IMR-90 (cell line): ENCODE measurements around the gene ZNF384. TPM values are rescaled to one million over a fixed set of nuclear protein-coding genes. Genes with fewer than 3 reads are reported as not detected.

ENCODE experiments used
- ATAC-seq: fragments of 200-7000 bp; cut with Tn5 transposase; 2 replicates; pipeline ENCODE4 v1.9.1; 2020; ENCODE audit warnings: low read depth, mild to moderate bottlenecking, moderate library complexity
- BruUV-seq: library from RNA; stranded (reverse); fragments of 400-500 nt; replicated peaks from 2 replicates; lab custom pipeline; 2021; lab: Mats Ljungman, UMichigan
- CTCF ChIA-PET: fragments of 300-600 bp; formaldehyde crosslinking; extraction: SDS; loops from one replicate; lab custom pipeline; 2021; ENCODE audit warnings: antibody characterized with exemption; lab: Yijun Ruan, JAX
- POLR2A ChIA-PET: fragments of 300-600 bp; sonication (Branson Sonifier 250); formaldehyde crosslinking; loops from one replicate; lab custom pipeline; 2022; ENCODE audit warnings: antibody characterized with exemption; ENCODE audit not compliant: unreplicated experiment; lab: Charles Lee
- DNase-seq: peaks from one replicate; pipeline ENCODE4 v3.0.0; 2013
- H2AFZ ChIP-seq: replicated peaks from 2 replicates; pipeline ENCODE3; 2013; ENCODE audit warnings: low read length, mild to moderate bottlenecking; ENCODE audit not compliant: poor library complexity
- H2AK5ac ChIP-seq: 2 replicates; pipeline ENCODE4 v1.6.1; 2013; ENCODE audit warnings: low read depth, low read length, inconsistent platforms
- H2AK9ac ChIP-seq: replicated peaks from 2 replicates; pipeline ENCODE3; 2013; ENCODE audit warnings: mild to moderate bottlenecking, low read depth, low read length, moderate library complexity; ENCODE audit not compliant: poor library complexity
- H2BK120ac ChIP-seq: 2 replicates; pipeline ENCODE4 v1.6.1; 2013; ENCODE audit warnings: low read depth, low read length, inconsistent platforms
- H2BK15ac ChIP-seq: 3 replicates; pipeline ENCODE4 v1.6.1; 2013; ENCODE audit warnings: low read depth, low read length, inconsistent platforms
- H2BK20ac ChIP-seq: 2 replicates; pipeline ENCODE4 v1.6.1; 2013; ENCODE audit warnings: low read depth, mild to moderate bottlenecking, inconsistent platforms, low read length, moderate library complexity
- H2BK5ac ChIP-seq: 2 replicates; pipeline ENCODE4 v1.6.1; 2013; ENCODE audit warnings: mild to moderate bottlenecking, low read depth, low read length, inconsistent platforms; ENCODE audit not compliant: poor library complexity, severe bottlenecking
- H3K14ac ChIP-seq: replicated peaks from 2 replicates; pipeline ENCODE4 v1.6.1; 2013; ENCODE audit warnings: low read depth, low read length, inconsistent platforms
- H3K18ac ChIP-seq: 2 replicates; pipeline ENCODE4 v1.6.1; 2013; ENCODE audit warnings: low read depth, low read length, control low read depth
- H3K23ac ChIP-seq: 2 replicates; pipeline ENCODE4 v1.6.1; 2013; ENCODE audit warnings: low read depth, low read length, inconsistent platforms
- H3K27ac ChIP-seq: 2 replicates; pipeline ENCODE4 v1.5.1; 2013; ENCODE audit warnings: mild to moderate bottlenecking, control low read depth, low read length; ENCODE audit not compliant: insufficient read depth
- H3K27me3 ChIP-seq: 2 replicates; pipeline ENCODE4 v1.6.1; 2013; ENCODE audit warnings: low read length; ENCODE audit not compliant: control insufficient read depth, insufficient read depth
- H3K36me3 ChIP-seq: 2 replicates; pipeline ENCODE4 v1.6.1; 2013; ENCODE audit warnings: low read length, mixed read lengths; ENCODE audit not compliant: control insufficient read depth, insufficient read depth
- H3K4ac ChIP-seq: 2 replicates; pipeline ENCODE4 v1.6.1; 2013; ENCODE audit warnings: low read depth, low read length, inconsistent platforms
- H3K4me1 ChIP-seq: 2 replicates; pipeline ENCODE4 v1.6.1; 2013; ENCODE audit warnings: low read length, mixed read lengths; ENCODE audit not compliant: control insufficient read depth, insufficient read depth
- H3K4me2 ChIP-seq: 2 replicates; pipeline ENCODE4 v1.6.1; 2013; ENCODE audit warnings: low read depth, mild to moderate bottlenecking, control low read depth, low read length, moderate library complexity
- H3K4me3 ChIP-seq: 2 replicates; pipeline ENCODE4 v1.5.1; 2013; ENCODE audit warnings: low read depth, mild to moderate bottlenecking, control low read depth, low read length, moderate library complexity; ENCODE audit not compliant: insufficient read depth
- H3K56ac ChIP-seq: 2 replicates; pipeline ENCODE4 v1.6.1; 2013; ENCODE audit warnings: low read length, inconsistent platforms; ENCODE audit not compliant: insufficient read depth; ENCODE audit errors: extremely low read depth
- H3K79me1 ChIP-seq, 2 experiments: 2 replicates each; pipeline ENCODE4 v1.6.1; 2013; ENCODE audit warnings: low read length in 2 of 2, inconsistent platforms in 1 of 2, low read depth in 1 of 2
- H3K9ac ChIP-seq: 2 replicates; pipeline ENCODE4 v1.6.1; 2013; ENCODE audit warnings: low read depth, low read length, control low read depth
- H3K9me1 ChIP-seq: 2 replicates; pipeline ENCODE4 v1.6.1; 2013; ENCODE audit warnings: low read length, inconsistent platforms; ENCODE audit not compliant: insufficient read depth
- H3K9me3 ChIP-seq: 2 replicates; pipeline ENCODE4 v1.6.1; 2013; ENCODE audit warnings: low read length; ENCODE audit not compliant: control insufficient read depth, insufficient read depth
- H4K20me1 ChIP-seq: 2 replicates; pipeline ENCODE4 v1.6.1; 2013; ENCODE audit warnings: low read length, inconsistent platforms; ENCODE audit not compliant: insufficient read depth
- H4K5ac ChIP-seq: 2 replicates; pipeline ENCODE4 v1.6.1; 2013; ENCODE audit warnings: mild to moderate bottlenecking, low read depth, low read length, control low read depth
- H4K8ac ChIP-seq, 2 experiments: 2 replicates each; pipeline ENCODE4 v1.6.1; 2013; ENCODE audit warnings: low read depth in 2 of 2, low read length in 2 of 2, control low read depth in 1 of 2, inconsistent platforms in 1 of 2
- H4K91ac ChIP-seq: 2 replicates; pipeline ENCODE4 v1.6.1; 2013; ENCODE audit warnings: low read depth, low read length, inconsistent platforms; ENCODE audit not compliant: insufficient read depth
- BHLHE40 ChIP-seq: fragments of 150-350 bp; IDR thresholded peaks from 2 replicates; pipeline ENCODE4 v1.6.1; 2016; ENCODE audit warnings: mild to moderate bottlenecking, low read depth, low read length
- CEBPB ChIP-seq: IDR thresholded peaks from 2 replicates; pipeline ENCODE4 v1.6.1; 2012; ENCODE audit warnings: low read depth, low read length, improper control_type of control experiment
- CHD1 ChIP-seq: IDR thresholded peaks from 2 replicates; pipeline ENCODE4 v1.6.1; 2012; ENCODE audit warnings: low read depth, low read length, improper control_type of control experiment
- CTCF ChIP-seq: conservative IDR thresholded peaks from 2 replicates; pipeline ENCODE4 v1.5.1; 2012; ENCODE audit warnings: mild to moderate bottlenecking, low read depth, low read length, improper control_type of control experiment
- FOS ChIP-seq: fragments of 150-350 bp; IDR thresholded peaks from 2 replicates; pipeline ENCODE4 v1.6.1; 2016; ENCODE audit warnings: low read depth, low read length
- MAFK ChIP-seq: IDR thresholded peaks from 2 replicates; pipeline ENCODE4 v1.6.1; 2012; ENCODE audit warnings: low read depth, low read length, improper control_type of control experiment
- MAZ ChIP-seq: IDR thresholded peaks from 2 replicates; pipeline ENCODE4 v1.6.1; 2012; ENCODE audit warnings: low read depth, mild to moderate bottlenecking, low read length, improper control_type of control experiment, moderate library complexity, borderline replicate concordance
- NFE2L2 ChIP-seq: fragments of 150-350 bp; IDR thresholded peaks from 2 replicates; pipeline ENCODE4 v1.6.1; 2016; ENCODE audit warnings: low read depth, mild to moderate bottlenecking, low read length
- POLR2A ChIP-seq: IDR thresholded peaks from 2 replicates; pipeline ENCODE4 v1.6.1; 2012; ENCODE audit warnings: mild to moderate bottlenecking, low read depth, low read length
- RAD21 ChIP-seq: IDR thresholded peaks from 2 replicates; pipeline ENCODE4 v1.6.1; 2012; ENCODE audit warnings: low read length, improper control_type of control experiment
- RCOR1 ChIP-seq: IDR thresholded peaks from 2 replicates; pipeline ENCODE4 v1.6.1; 2012; ENCODE audit warnings: mild to moderate bottlenecking, low read length, improper control_type of control experiment; ENCODE audit not compliant: insufficient replicate concordance
- RFX5 ChIP-seq: IDR thresholded peaks from 2 replicates; pipeline ENCODE4 v1.8.0; 2012; ENCODE audit warnings: low read depth, mild to moderate bottlenecking, low read length, moderate library complexity
- SMC3 ChIP-seq: fragments of 150-350 bp; IDR thresholded peaks from 2 replicates; pipeline ENCODE4 v1.6.1; 2016; ENCODE audit warnings: low read depth, mild to moderate bottlenecking, antibody characterized with exemption, low read length, moderate library complexity
- USF2 ChIP-seq: fragments of 150-350 bp; IDR thresholded peaks from 2 replicates; pipeline ENCODE4 v1.6.1; 2017; ENCODE audit warnings: mild to moderate bottlenecking, antibody characterized with exemption, low read length, low read depth
- WGBS, 2 experiments: methylation state at CpG; one replicate each; pipeline versions ENCODE4 v1.1.5 to v1.1.7; 2013; ENCODE audit warnings: missing lambda C conversion rate in 2 of 2; ENCODE audit not compliant: insufficient read length in 1 of 2; ENCODE audit errors: extremely low coverage in 2 of 2; 5-methylcytosine and 5-hydroxymethylcytosine counted together
- dilution Hi-C: fragments of 300-500 bp; cut with HindIII; formaldehyde crosslinking; loops from one replicate; pipeline ENCODE4 v1.14.3; 2018; ENCODE audit warnings: low sequenced_read_pairs; ENCODE audit not compliant: unreplicated experiment
- in situ Hi-C: fragments of 300-500 bp; cut with MboI; formaldehyde crosslinking; loops from 3 replicates; pipeline ENCODE4 v1.14.3; 2019; ENCODE audit warnings: low sequenced_read_pairs, inconsistent platforms, mixed read lengths
- intact Hi-C: fragments of 100-400 bp; cut with micrococcal nuclease; formaldehyde crosslinking; loops from 2 replicates; pipeline ENCODE4 v1.10.0; 2022
- polyA plus RNA-seq, 3 experiments: library from polyadenylated mRNA; depleted of rRNA; stranded (reverse); fragments of >200 nt; gene quantifications; 2 replicates each; pipeline ENCODE4 v1.2.3, GENCODE V29; 2012; ENCODE audit warnings: low replicate concordance in 1 of 3
- total RNA-seq: library from RNA; depleted of rRNA; stranded (reverse); fragments of >200 nt; gene quantifications from 2 replicates; pipeline ENCODE4 v1.2.3, GENCODE V29; 2012
- TF ChIP-seq, protein P1 (sequence below): fragments of 150-350 bp; IDR thresholded peaks from 2 replicates; pipeline ENCODE4 v1.6.1; 2016; ENCODE audit warnings: low read depth, mild to moderate bottlenecking, low read length, moderate library complexity, borderline replicate concordance

ZNF384 gene
- total and polyA plus RNA-seq, 2 of the 4 experiments (the other 2 are of a cell fraction): 16.3 to 55.6 TPM

GRCh38 chr12:6646276-6647082 lies 42.7 kb downstream of the ZNF384 start:
- no peak overlapping the region for H3K9ac ChIP-seq
- H3K14ac ChIP-seq: no peak overlapping the region
- no peak for ATAC-seq
- H3K36me3 ChIP-seq: peaks cover 24% of the 10 kb centered on the region
- no peak overlapping the region for H3K18ac ChIP-seq
- no peak overlapping the region for H4K91ac ChIP-seq
- H3K9me1 ChIP-seq: no peaks in the 10 kb centered on the region
- DNase-seq: no peak
- no peak overlapping the region for H3K23ac ChIP-seq
- H3K9me3 ChIP-seq: peaks cover 19% of the 10 kb centered on the region
- peaks cover 2% of the 10 kb centered on the region; the same call in 1 of the 2 replicates for H3K27me3 ChIP-seq
- H3K4me3 ChIP-seq: no peak overlapping the region
- no peak overlapping the region for H2BK120ac ChIP-seq
- peak overlapping the region; percentile 88 for H2AFZ ChIP-seq
- H3K4me2 ChIP-seq: no peak overlapping the region
- no peak overlapping the region for H3K56ac ChIP-seq
- no peaks in the 10 kb centered on the region for H3K79me1 ChIP-seq
- no TSS peak for BruUV-seq
- ChIA-PET CTCF (no interaction called here), POLR2A (no interaction called here)
- no peak overlapping the region for H2BK5ac ChIP-seq
- peak overlapping the region; percentile 78 for H2AK9ac ChIP-seq
- WGBS, 2 experiments: 66% methylated on average over 14 of the region's 28 CpGs; no CpG with 5 or more reads in 1 of the 2 experiments
- H3K27ac ChIP-seq: no peak overlapping the region
- H4K8ac ChIP-seq: peak overlapping the region in 1 of 2 experiments; percentile 36; a peak in 1 of 4 replicates
- intact Hi-C loops (no loop called here), in situ Hi-C loops (no loop called here), dilution Hi-C loops (no loop called here)
- no peak overlapping the region for H2BK15ac ChIP-seq
- H4K5ac ChIP-seq: no peak overlapping the region
- no peaks in the 10 kb centered on the region for H3K4me1 ChIP-seq
- no peaks in the 10 kb centered on the region for H4K20me1 ChIP-seq
- H3K4ac ChIP-seq: no peak overlapping the region
- no peak overlapping the region for H2BK20ac ChIP-seq
- H2AK5ac ChIP-seq: peak overlapping the region; percentile 8; the same call in 1 of the 2 replicates
- TF ChIP-seq RFX5: no peak
- no peak for TF ChIP-seq MAFK
- no peak for TF ChIP-seq FOS
- TF ChIP-seq SMC3: no peak
- no peak for TF ChIP-seq BHLHE40
- no peak for TF ChIP-seq CHD1
- TF ChIP-seq CTCF: no peak
- TF ChIP-seq NFE2L2: no peak
- no peak for TF ChIP-seq POLR2A
- TF ChIP-seq MAZ: no peak
- TF ChIP-seq RAD21: no peak
- TF ChIP-seq USF2: no peak
- TF ChIP-seq CEBPB: no peak
- TF ChIP-seq RCOR1: no peak
- TF ChIP-seq, protein P1, sequence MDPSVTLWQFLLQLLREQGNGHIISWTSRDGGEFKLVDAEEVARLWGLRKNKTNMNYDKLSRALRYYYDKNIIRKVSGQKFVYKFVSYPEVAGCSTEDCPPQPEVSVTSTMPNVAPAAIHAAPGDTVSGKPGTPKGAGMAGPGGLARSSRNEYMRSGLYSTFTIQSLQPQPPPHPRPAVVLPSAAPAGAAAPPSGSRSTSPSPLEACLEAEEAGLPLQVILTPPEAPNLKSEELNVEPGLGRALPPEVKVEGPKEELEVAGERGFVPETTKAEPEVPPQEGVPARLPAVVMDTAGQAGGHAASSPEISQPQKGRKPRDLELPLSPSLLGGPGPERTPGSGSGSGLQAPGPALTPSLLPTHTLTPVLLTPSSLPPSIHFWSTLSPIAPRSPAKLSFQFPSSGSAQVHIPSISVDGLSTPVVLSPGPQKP: no peak
